Fibroblast of pulmonary artery (primary cell): Measurements from ENCODE around the gene SGSM1.

ENCODE experiments used
- DNase-seq: peaks from one replicate; pipeline ENCODE4 v3.0.0-alpha.2; 2010; ENCODE audit warnings: low read depth
- H3K4me3 ChIP-seq: replicated peaks from 2 replicates; pipeline ENCODE4 v1.5.1; 2011; ENCODE audit warnings: low read depth, mild to moderate bottlenecking, control low read depth, low read length, moderate library complexity
- TF ChIP-seq, protein P1 (sequence below): IDR thresholded peaks from 2 replicates; pipeline ENCODE4 v1.5.1; 2011; ENCODE audit warnings: mild to moderate bottlenecking, control low read depth, low read length, inconsistent platforms; ENCODE audit errors: missing control alignments

Gene SGSM1

DNA sequence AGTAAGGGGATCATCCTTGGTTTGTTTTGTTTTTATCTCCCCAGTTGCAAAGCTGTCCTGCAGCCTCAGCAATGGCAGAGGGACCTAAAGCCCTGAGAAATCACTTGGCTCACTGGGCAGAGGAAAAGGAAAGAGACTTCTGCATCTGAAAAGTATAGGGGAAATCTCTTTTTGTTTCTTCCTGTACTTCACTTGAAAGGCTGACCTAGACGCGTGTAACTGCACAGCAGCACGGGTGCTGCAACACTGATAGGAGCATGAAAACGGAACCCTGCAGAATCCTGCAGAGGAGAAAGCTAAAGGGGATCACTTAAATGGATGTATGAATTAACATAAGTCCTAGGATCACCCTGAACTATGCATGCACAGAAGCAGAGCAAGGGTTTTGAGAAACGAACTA lies 29.5 kb upstream of the SGSM1 start:
- DNase-seq: no peak

DNA sequence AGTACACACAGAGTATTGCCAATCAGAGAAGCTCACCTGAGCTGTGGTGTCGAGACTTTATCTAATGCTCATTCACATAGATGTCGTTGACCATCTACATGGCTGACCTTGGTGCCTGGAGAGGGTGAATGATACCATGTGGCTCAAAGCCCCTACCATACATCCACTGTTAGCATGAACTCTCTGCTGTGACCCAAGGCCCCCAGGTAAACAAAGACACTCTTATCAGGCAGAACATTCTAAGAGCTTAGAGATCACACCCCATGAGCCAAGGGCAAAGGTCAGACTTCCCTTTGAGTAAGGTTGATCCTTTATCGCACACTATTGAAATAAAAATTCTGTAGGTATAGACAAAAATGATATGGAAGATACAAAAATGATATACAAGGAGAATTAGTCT lies 16.5 kb upstream of the SGSM1 start:
- no peak for DNase-seq
- TF ChIP-seq, protein P1, sequence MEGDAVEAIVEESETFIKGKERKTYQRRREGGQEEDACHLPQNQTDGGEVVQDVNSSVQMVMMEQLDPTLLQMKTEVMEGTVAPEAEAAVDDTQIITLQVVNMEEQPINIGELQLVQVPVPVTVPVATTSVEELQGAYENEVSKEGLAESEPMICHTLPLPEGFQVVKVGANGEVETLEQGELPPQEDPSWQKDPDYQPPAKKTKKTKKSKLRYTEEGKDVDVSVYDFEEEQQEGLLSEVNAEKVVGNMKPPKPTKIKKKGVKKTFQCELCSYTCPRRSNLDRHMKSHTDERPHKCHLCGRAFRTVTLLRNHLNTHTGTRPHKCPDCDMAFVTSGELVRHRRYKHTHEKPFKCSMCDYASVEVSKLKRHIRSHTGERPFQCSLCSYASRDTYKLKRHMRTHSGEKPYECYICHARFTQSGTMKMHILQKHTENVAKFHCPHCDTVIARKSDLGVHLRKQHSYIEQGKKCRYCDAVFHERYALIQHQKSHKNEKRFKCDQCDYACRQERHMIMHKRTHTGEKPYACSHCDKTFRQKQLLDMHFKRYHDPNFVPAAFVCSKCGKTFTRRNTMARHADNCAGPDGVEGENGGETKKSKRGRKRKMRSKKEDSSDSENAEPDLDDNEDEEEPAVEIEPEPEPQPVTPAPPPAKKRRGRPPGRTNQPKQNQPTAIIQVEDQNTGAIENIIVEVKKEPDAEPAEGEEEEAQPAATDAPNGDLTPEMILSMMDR: no peak

More for the DNA sequence above, 29.5 kb upstream of the SGSM1 start:
- H3K4me3 ChIP-seq: no peak overlapping the region
- TF ChIP-seq, protein P1: no peak

DNA sequence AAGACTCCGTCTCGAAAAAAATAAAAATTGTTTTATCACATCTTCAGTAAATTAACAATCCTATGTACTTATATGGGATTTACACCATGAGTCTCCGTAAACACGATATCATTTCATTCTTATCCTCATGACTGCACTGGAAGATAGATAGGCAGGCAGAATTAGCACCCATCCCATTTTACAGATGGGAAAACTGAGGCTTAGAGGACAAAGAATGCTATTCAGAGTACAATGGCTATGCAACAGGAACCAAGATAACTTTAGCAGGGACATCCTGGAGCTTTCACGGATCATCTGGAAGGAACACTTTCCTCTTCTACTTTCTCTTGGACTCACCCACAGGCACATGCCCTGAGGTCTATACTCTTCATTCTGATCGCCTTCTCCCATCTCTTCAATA lies 14.6 kb upstream of the SGSM1 start:
- no peak overlapping the region for H3K4me3 ChIP-seq
- TF ChIP-seq, protein P1: no peak
- DNase-seq: no peak

More for the DNA sequence above, 16.5 kb upstream of the SGSM1 start:
- H3K4me3 ChIP-seq: no peak overlapping the region

DNA sequence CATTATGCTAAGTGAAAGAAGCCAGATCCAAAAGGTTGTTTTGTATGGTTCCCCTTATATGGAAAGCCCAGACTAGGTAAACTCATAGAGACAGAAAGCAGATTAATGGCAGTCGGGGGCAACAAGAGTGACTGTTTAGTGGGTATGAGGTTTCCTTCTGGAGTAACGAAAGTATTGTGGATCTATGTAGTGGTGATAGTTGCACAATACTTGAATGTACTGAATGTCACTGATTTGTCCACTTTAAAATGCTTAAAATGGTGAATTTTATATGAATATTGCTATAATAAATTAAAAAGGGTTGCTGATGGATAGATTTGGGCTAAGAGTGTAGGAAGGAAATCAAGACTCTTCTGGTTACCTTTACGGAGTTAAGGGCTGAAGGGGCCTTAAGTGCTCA lies 10.0 kb upstream of the SGSM1 start:
- no peak for DNase-seq
- H3K4me3 ChIP-seq: no peak overlapping the region
- TF ChIP-seq, protein P1: no peak

DNA sequence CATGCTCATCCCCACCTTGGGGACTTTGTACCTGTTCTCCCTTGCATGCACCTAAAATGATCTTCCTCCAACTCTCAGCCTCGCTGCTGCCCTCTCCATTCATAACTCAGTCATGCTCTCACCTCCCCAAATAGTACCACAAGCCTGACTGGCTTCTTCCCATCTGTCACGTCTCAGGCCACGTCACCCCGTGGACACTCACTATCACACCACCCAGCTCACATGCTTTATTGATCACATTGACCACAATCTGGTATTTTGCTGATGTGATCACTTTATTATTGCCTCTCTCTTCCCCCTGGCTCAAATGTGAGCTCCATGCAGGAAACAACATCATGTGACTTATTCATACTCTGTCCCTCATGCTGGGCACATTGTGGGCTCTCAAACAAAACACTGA lies 9.2 kb upstream of the SGSM1 start:
- TF ChIP-seq, protein P1: no peak
- H3K4me3 ChIP-seq: no peak overlapping the region
- DNase-seq: no peak

DNA sequence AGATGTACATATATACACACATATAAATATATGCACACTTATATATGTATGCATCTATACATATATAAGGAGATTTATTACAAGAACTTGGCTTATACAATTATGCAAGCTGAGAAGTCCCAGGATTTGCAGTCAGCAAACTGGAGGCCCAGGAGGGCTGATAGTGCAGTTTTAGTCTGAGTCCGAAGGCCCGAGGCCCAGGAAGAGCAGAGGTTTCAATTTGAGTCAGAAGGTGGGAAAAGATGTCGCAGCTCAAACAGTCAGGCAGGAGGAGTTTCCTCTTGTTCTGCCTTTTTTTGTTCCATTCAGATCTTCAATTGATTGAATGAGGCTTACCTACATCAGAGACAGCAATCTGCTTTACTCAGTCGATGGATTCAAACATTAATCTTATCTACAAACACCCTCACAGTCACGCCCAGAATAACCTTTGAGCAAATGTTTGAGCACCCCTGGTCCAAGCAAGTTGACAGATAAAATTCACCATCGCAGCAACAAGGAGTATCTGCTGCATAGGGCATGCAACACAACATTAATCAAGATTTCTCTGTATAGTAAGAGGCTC lies 4.0 kb upstream of the SGSM1 start:
- no peak for DNase-seq
- TF ChIP-seq, protein P1: no peak
- no peak overlapping the region for H3K4me3 ChIP-seq

DNA sequence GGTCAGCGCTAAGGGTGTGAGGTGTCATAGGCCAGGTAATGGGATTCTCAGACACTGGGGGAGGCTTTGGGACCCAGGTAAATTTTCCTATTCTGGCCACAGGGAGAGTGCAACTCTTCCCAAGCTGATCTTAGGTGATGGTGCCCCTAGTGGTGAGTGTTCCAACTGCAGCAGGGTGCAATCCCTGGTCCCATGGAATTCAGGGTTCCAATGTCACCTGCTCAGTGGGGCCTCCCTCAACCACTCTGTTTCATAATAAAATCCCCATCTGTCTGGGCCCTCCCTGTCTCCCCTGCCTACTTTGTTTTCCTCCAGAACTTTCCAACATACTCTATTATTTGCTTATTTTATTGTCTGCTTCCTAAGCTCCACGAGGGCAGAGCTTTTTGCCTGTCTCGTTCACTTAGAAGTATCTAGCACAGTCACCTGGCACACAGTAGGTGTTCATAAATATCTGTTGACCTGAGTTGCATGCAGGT lies 2.9 kb upstream of the SGSM1 start:
- no peak overlapping the region for H3K4me3 ChIP-seq
- DNase-seq: peak; percentile 49
- TF ChIP-seq, protein P1: peak; percentile 97
